ENCODE measurements around the gene TLE4.
"Not testable (repeated sequence)": the region's sequence is repeated elsewhere in the genome, so short reads cannot be mapped to it uniquely, and the experiment has no call there.

Gene TLE4

GRCh38 chr9:79741381-79741780, 169.6 kb downstream of the TLE4 start:
- no peak for DNase-seq (ENCODE audit: low spot score)

DNA sequence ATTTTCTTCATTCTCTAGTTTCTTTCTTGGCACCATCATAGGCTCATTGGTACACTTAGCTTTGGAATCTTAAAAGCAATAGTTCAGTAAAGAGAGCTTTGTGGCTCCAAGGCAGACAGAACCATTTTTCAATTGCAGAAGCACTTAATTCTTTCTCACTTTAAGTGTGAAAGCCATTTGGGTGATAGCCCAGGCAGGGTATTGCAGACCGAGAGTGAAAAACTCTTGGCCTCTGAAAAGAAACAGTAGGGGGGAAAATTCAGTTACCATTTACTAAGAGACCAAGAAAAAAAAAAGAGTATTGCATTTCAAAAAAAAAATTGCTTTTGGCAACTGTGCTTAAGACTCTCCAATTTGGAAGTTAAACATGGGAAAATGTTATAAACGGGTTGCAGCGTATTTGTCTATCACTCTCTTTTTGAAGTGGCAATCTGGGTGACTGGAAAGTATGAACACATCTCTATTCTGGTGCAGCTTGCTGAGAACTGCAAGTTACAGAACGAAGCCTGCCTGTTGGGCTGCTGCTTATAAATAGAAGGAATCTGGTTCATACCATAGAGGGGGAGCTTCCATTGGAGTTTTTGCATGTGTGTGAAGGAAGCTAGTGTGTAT, 170.5 kb downstream of the TLE4 start:
- DNase-seq (ENCODE audit: low spot score), result no peak

DNA sequence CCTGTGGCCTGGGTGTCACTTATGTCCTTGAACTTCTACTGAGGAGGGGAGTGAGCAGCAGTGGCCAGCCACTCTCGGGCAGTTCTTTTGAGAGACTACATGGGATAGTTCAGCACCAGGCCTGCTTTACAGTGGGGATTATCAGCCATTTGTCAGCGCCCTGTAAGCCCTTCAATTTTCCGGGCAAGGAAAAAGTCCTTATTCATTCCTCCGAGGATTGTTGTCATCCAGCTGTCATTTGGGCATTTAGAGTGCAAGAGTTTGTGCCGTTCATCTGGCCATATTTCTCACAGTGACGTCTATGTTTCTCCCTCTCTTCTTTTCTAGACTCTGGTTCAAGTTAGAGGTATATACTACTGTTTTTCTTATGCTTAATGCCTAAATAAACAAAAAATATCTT, 172.8 kb downstream of the TLE4 start:
- DNase-seq (ENCODE audit: low spot score), result no peak

DNA sequence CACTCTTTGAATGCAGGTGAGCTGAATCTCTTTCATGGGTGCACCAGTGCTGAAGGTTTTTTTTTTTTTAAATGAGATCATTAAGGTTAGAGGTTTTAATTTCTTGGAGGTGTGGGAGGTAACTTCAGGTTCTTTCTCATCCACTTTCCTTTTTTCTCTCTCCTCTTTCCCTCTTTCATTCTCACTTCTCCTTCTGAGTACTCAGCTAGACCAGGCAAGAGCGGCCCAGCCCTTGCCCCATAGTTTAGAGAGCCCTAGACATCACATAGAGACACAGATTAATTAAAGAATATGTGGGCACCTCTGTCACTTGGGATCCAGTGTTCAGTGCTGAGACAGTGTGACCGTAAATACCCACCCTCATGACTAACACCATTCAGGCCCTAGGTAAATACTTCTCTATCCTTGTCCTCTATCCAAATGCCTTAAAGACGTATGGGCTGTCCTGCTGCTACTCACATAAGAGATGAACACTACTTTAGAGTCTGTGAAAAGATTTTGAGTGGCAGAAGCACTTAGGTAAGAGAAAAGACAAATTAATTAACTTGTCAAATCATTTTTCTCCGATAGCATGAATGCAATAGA, 174.1 kb downstream of the TLE4 start:
- no peak for DNase-seq (ENCODE audit: low spot score)

- DNase-seq (ENCODE audit: low spot score), result not testable (repeated sequence)
Observed at GRCh38 chr9:79751895-79752466, 180.2 kb downstream of the TLE4 start.

DNA sequence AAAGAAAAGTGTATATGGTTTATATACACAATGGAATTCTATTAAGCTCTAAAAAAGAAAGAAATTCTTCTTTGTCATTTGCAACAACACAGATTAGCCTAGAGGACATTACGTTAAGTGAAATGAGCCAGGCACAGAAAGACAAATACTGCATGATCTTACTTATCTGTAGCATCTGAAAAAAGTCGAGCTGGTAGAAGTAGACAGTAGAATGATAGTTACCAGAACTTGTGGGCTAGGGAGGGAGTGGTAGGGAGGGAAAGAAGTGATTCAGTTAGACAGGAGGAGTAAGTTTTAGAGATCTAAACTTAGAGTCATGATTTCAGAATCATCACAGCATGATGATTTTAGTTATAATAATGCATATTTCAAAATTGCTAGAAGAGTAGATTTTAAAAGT, 184.6 kb downstream of the TLE4 start:
- no peak for DNase-seq (ENCODE audit: low spot score)

DNA sequence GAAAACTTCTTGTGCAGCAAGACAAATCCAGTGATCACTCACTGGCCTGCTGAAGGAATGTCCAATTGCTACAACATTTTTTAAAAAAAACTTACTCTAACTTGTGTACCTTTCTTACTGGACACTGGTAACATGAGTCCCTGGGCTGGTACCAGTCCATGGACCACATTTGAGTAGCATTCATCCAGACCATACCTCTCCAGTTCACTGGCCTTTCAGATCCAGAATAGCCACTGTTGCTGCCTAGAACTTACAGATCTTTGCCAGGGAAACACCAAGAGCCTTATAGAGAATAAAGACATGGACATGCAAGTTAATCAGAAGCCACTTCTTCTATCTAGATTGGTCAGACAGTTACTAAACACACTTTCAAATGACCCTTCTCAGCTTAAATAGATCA, 185.3 kb downstream of the TLE4 start:
- DNase-seq (ENCODE audit: low spot score), result no peak

GRCh38 chr9:79757881-79758669, 186.3 kb downstream of the TLE4 start:
- peak; percentile 20 for DNase-seq (ENCODE audit: low spot score)

GRCh38 chr9:79759460-79759859, 187.7 kb downstream of the TLE4 start:
- DNase-seq (ENCODE audit: low spot score), result no peak

GRCh38 chr9:79762070-79762469, 190.3 kb downstream of the TLE4 start:
- DNase-seq (ENCODE audit: low spot score), result no peak

- DNase-seq (ENCODE audit: low spot score), result no peak
Observed at GRCh38 chr9:79763671-79764285, 192.0 kb downstream of the TLE4 start.

GRCh38 chr9:79764374-79764773, 192.6 kb downstream of the TLE4 start:
- peak; percentile 75 for DNase-seq (ENCODE audit: low spot score)

DNA sequence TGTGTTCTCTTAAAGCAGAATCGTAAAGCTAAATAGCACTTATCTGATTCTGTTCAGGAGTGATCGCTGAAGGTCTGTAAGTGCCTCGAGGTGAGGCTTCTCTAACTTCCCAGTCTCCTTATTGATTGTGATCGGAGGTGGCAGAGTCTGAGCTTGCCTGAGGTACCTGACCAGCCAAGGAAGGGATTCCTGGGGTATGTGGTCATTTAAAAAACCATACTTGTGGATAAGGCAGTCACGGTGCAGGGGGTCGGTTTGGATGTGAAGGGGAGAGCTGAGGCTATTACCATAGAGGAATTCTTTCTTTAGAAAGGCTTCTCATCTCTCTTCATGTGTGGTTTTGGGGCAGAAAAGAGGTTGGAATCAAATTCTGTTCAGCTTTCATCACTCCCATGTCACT, 193.7 kb downstream of the TLE4 start:
- DNase-seq (ENCODE audit: low spot score), result no peak

DNA sequence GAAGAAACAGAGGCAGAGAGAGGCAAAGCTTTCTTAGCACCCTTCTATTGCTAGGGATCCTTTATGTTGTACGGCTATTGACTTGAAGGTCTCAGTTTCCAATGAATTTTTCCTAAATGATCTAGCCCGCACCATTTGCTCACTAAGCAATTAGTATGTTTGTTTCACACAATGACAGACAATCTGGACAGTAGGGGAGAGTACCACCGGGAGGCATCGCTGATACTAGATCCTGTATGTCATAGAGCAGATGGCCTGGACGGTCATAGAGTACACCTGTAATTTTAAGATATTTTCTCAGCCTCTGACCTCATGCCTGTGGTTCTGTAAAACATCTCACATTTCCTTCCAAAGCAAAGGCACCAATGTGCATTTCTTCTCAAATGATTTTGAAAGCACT, 194.3 kb downstream of the TLE4 start:
- no peak for DNase-seq (ENCODE audit: low spot score)

- peak; percentile 15 for DNase-seq (ENCODE audit: low spot score)
Observed at GRCh38 chr9:79768194-79768593, 196.4 kb downstream of the TLE4 start.

DNA sequence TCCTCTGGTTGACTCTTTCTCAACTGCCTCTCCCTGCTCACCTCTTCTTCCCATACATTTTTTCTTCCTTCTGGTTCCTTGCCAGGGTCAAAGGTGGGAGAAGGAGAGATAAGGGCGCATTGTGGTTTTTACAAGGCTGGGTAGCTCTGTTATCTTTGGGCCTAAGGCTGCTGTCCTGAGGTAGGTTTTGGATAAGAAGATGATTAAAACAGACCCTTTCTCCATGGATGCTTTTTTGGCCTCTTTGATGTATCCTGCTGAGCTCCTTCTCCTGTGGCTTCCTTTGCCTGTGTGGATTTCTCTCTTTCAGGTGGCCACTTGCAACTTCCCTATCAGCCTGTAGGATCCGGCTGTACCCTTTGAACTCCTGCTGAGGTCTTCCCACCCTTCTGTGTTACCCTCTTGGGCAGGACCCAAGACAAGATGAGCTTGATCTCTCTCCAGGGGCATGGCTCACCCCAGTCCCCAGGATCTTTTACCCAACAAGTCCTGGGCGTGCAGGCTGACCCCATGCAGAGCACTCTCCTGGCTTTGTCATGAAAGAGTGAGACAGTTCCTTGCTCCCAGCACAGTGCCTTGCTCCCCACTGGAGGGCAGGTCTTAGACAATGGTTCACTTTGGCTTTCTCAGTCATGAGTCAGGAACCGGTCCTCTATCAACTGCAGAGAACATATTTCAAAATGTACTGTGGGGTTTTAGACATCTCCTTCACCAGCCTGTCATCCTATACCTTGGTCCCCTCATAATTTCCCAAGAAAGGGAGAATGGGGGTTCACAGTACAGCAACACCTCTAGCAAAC, 197.9 kb downstream of the TLE4 start:
- no peak for DNase-seq (ENCODE audit: low spot score)

DNA sequence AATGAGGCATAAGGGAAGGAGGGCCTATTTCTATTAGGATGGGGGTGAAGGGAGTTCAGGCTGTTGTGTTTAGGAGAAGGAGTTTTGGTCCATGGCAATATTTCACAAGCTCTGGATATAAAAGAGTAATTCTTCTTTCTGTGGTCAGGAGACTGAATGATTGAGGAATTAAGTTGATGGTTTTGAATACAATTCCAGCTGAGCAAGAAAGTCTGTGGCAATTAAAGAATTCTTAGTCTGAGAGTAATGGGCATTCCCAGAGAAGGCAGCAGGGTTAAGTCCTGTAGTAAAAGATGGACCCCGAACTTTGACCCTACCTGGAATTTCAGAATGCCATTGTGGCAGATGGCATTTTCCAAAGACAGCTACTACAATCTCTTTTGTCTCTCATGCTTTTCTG, 202.6 kb downstream of the TLE4 start:
- no peak for DNase-seq (ENCODE audit: low spot score)

Measured in GM03348 (cell line).